Amygdala (tissue), 56 donors: ENCODE measurements around the gene ANKRD23.
"Not testable (repeated sequence)": the region's sequence is repeated elsewhere in the genome, so short reads cannot be mapped to it uniquely, and the experiment has no call there.

Experiments used
- DNase-seq, 56 donors: peaks; one replicate each; lab custom pipeline; 2025; lab: John Stamatoyannopoulos, UW

ANKRD23 gene

GRCh38 chr2:96801005-96801785, 42.6 kb downstream of the ANKRD23 start:
- peak in 35 of 56 donors; percentile 13 to 76 (median 37) for DNase-seq

GRCh38 chr2:96800061-96801004, 43.5 kb downstream of the ANKRD23 start:
- no peak for DNase-seq

- DNase-seq: no peak
Measured at GRCh38 chr2:96799623-96799935, 44.2 kb downstream of the ANKRD23 start.

GRCh38 chr2:96798733-96799622, 44.8 kb downstream of the ANKRD23 start:
- DNase-seq: no peak

GRCh38 chr2:96797066-96797625, 46.7 kb downstream of the ANKRD23 start:
- no peak for DNase-seq

GRCh38 chr2:96796497-96796896, 47.3 kb downstream of the ANKRD23 start:
- not testable (repeated sequence) for DNase-seq

- DNase-seq: no peak
Measured at GRCh38 chr2:96795076-96795475, 48.7 kb downstream of the ANKRD23 start.

- DNase-seq: no peak
Measured at GRCh38 chr2:96792772-96793749, 50.8 kb downstream of the ANKRD23 start.

- DNase-seq: no peak
Measured at GRCh38 chr2:96789245-96789617, 54.6 kb downstream of the ANKRD23 start.

- peak in 24 of 56 donors; percentile 10 to 63 (median 46) for DNase-seq
Measured at GRCh38 chr2:96788442-96789244, 55.2 kb downstream of the ANKRD23 start.
